GM23338 (cell line): Measurements from ENCODE around the gene BMX. TPM values are rescaled to one million over a fixed set of nuclear protein-coding genes. Genes with fewer than 3 reads are reported as not detected.

Experiments used
- ATAC-seq: fragments of 200-7000 bp; cut with Tn5 transposase; 3 replicates; pipeline ENCODE4 v1.9.1; 2020
- DNase-seq: peaks from one replicate; pipeline ENCODE4 v3.0.0-alpha.2; 2015; ENCODE audit warnings: low spot score
- H2AFZ ChIP-seq: fragments of 200-600 bp; sonication (generic); 2 replicates; pipeline ENCODE4 v1.8.0; 2016; ENCODE audit warnings: antibody characterized with exemption, mild to moderate bottlenecking, moderate library complexity
- H3F3A ChIP-seq: fragments of 200-600 bp; sonication (generic); replicated peaks from 2 replicates; pipeline ENCODE4 v1.8.0; 2017; ENCODE audit warnings: antibody characterized with exemption, mixed run types, low read depth
- H3K27ac ChIP-seq: fragments of 200-600 bp; sonication (generic); 2 replicates; pipeline ENCODE4 v1.6.1; 2016; ENCODE audit warnings: low read depth
- H3K27me3 ChIP-seq: fragments of 200-600 bp; sonication (generic); 2 replicates; pipeline ENCODE4 v1.8.0; 2016; ENCODE audit warnings: mild to moderate bottlenecking, mixed run types, moderate library complexity; ENCODE audit not compliant: insufficient read depth
- H3K36me3 ChIP-seq: fragments of 200-600 bp; sonication (generic); 2 replicates; pipeline ENCODE4 v1.8.0; 2016; ENCODE audit warnings: mild to moderate bottlenecking; ENCODE audit not compliant: insufficient read depth
- H3K4me1 ChIP-seq: fragments of 200-600 bp; sonication (generic); 2 replicates; pipeline ENCODE4 v1.8.0; 2016; ENCODE audit warnings: mild to moderate bottlenecking, moderate library complexity; ENCODE audit not compliant: insufficient read depth
- H3K4me2 ChIP-seq: fragments of 200-600 bp; sonication (generic); 2 replicates; pipeline ENCODE4 v1.7.1; 2017; ENCODE audit warnings: mixed run types
- H3K4me3 ChIP-seq: fragments of 200-600 bp; sonication (generic); 2 replicates; pipeline ENCODE4 v1.6.1; 2016; ENCODE audit warnings: mixed run types
- H3K79me2 ChIP-seq: fragments of 200-600 bp; sonication (generic); replicated peaks from 2 replicates; pipeline ENCODE4 v1.8.0; 2017; ENCODE audit warnings: mild to moderate bottlenecking; ENCODE audit not compliant: insufficient read depth
- H3K9me2 ChIP-seq: fragments of 200-600 bp; sonication (generic); 2 replicates; pipeline ENCODE4 v1.8.0; 2017; ENCODE audit not compliant: insufficient read depth
- H4K20me1 ChIP-seq: fragments of 200-600 bp; sonication (generic); replicated peaks from 2 replicates; pipeline ENCODE4 v1.8.0; 2017; ENCODE audit warnings: mild to moderate bottlenecking; ENCODE audit not compliant: insufficient read depth
- H3K27ac Mint-ChIP-seq: 2 replicates; pipeline ENCODE4 v1.8.0; 2020; ENCODE audit warnings: inconsistent platforms, mild to moderate bottlenecking, moderate library complexity, mixed read lengths
- H3K27me3 Mint-ChIP-seq: 3 replicates; pipeline ENCODE4 v1.8.0; 2022; ENCODE audit warnings: low read depth, mild to moderate bottlenecking, moderate library complexity, mixed read lengths, inconsistent platforms; ENCODE audit not compliant: insufficient read depth, poor library complexity
- H3K36me3 Mint-ChIP-seq: 3 replicates; pipeline ENCODE4 v1.8.0; 2021; ENCODE audit warnings: low read depth, mild to moderate bottlenecking, inconsistent platforms, moderate library complexity, mixed read lengths
- H3K4me1 Mint-ChIP-seq: 3 replicates; pipeline ENCODE4 v1.8.0; 2020; ENCODE audit warnings: mild to moderate bottlenecking, inconsistent platforms, mixed read lengths
- H3K4me3 Mint-ChIP-seq: 3 replicates; pipeline ENCODE4 v1.8.0; 2021; ENCODE audit warnings: moderate library complexity, mild to moderate bottlenecking, inconsistent platforms, mixed read lengths
- H3K9me3 Mint-ChIP-seq: 3 replicates; pipeline ENCODE4 v1.8.0; 2020; ENCODE audit warnings: moderate library complexity, mild to moderate bottlenecking, inconsistent platforms, mixed read lengths
- CREB1 ChIP-seq: fragments of 250-450 bp; sonication (Bioruptor Pico); IDR thresholded peaks from 2 replicates; pipeline ENCODE4 v1.5.0; 2020; ENCODE audit warnings: low read depth, mild to moderate bottlenecking, moderate library complexity
- CTCF ChIP-seq, 2 experiments: fragments of 200-600 bp in 1 of 2; sonication (generic) in 1 of 2; conservative IDR thresholded peaks; 2 replicates each; pipeline versions ENCODE4 v1.5.1 to v1.6.1; 2016 to 2017; ENCODE audit warnings: antibody characterized with exemption in 2 of 2, low read depth in 2 of 2, mild to moderate bottlenecking in 2 of 2, moderate library complexity in 1 of 2
- EZH2phosphoT487 ChIP-seq: fragments of 200-600 bp; sonication (generic); IDR thresholded peaks from one replicate; pipeline ENCODE4 v1.8.1; 2018; ENCODE audit warnings: antibody characterized with exemption; ENCODE audit not compliant: unreplicated experiment
- JUNB ChIP-seq: IDR thresholded peaks from one replicate; pipeline ENCODE4 v1.6.1; 2016; ENCODE audit warnings: antibody characterized with exemption; ENCODE audit not compliant: unreplicated experiment
- POLR2AphosphoS5 ChIP-seq: IDR thresholded peaks from 2 replicates; pipeline ENCODE4 v1.6.1; 2016; ENCODE audit warnings: antibody characterized with exemption, low read depth
- REST ChIP-seq: IDR thresholded peaks from one replicate; pipeline ENCODE4 v1.6.1; 2018; ENCODE audit warnings: antibody characterized with exemption; ENCODE audit not compliant: unreplicated experiment
- STAT1 ChIP-seq: IDR thresholded peaks from one replicate; pipeline ENCODE4 v1.6.1; 2016; ENCODE audit warnings: antibody characterized with exemption; ENCODE audit not compliant: unreplicated experiment
- ZNF114 ChIP-seq: fragments of 250-450 bp; sonication (Bioruptor Pico); IDR thresholded peaks from 2 replicates; pipeline ENCODE4 v1.5.0; 2020; ENCODE audit warnings: mild to moderate bottlenecking, moderate library complexity
- ZNF331 ChIP-seq: fragments of 250-450 bp; sonication (Bioruptor Pico); IDR thresholded peaks from 2 replicates; pipeline ENCODE4 v1.5.0; 2020; ENCODE audit warnings: low read depth, mild to moderate bottlenecking, moderate library complexity
- polyA plus RNA-seq: library from polyadenylated mRNA; unstranded; fragments of >200 nt; fragmentation: Nextera tagmentation; extraction: Ambion mirVana; gene quantifications from 2 replicates; pipeline ENCODE4 v1.2.1, GENCODE V29; 2016
- total RNA-seq: library from RNA; depleted of rRNA; stranded (reverse); fragments of >200 nt; shearing (Covaris generic); gene quantifications from 2 replicates; pipeline ENCODE4 v1.2.3, GENCODE V29; 2014

Gene BMX
- total and polyA plus RNA-seq, 2 experiments from 2014 or later = not detected

DNA sequence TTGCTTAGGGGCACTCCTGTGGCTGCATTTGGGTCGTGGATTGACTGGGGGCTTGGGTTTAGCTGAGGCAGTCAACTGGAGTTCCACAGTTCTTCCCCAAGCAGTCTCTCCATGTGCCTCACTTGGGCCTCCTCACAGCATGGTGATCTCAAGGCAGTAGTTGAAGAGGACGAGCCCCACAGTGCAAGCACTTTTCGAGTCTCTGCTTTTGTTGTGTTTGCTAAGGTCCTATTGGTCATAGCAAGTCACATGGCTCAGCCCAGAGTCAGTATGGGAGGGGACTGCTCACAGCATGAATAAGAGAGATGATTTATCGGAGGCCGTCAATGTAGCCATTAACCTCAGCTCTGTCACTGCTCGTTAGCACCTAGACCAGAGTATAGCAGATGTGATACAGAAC, 29.7 kb downstream of the BMX start:
- Mint-ChIP-seq H3K9me3 (no peaks in the 10 kb centered on the region), H3K27me3 (peaks cover 2% of the 10 kb centered on the region), H3K27ac (no peak overlapping the region), H3K4me1 (no peaks in the 10 kb centered on the region), H3K36me3 (no peaks in the 10 kb centered on the region), H3K4me3 (no peak overlapping the region)
- Histone ChIP-seq H3K4me2 (no peak overlapping the region), H3K36me3 (no peaks in the 10 kb centered on the region), H3F3A (no peaks in the 10 kb centered on the region), H3K79me2 (no peaks in the 10 kb centered on the region), H3K27ac (no peak overlapping the region), H3K9me2 (no peaks in the 10 kb centered on the region), H2AFZ (0 out of 2 replicates have a peak overlapping the region, but pooled peaks have one; percentile 14), H3K27me3 (no peaks in the 10 kb centered on the region), H3K4me1 (no peaks in the 10 kb centered on the region), H3K4me3 (no peak overlapping the region), H4K20me1 (no peaks in the 10 kb centered on the region)
- TF ChIP-seq JUNB = no peak
- ATAC-seq (no peak; the same call in 2 of the 3 replicates), DNase-seq (peak; percentile 12)

DNA sequence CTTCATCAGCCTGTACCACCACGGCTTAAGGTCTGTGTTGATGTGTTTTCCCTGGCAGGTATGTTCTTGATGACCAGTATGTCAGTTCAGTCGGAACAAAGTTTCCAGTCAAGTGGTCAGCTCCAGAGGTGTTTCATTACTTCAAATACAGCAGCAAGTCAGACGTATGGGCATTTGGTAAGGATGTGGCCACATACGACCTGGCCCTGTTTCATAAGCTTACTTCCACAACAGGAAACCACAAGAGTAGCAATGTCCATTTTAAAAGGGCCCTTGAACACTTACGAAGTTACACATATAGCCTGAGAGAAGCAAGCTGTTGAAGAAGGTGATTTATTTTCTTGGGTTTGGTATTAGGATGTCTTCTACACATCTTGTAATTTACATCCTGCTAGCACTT, 46.1 kb downstream of the BMX start:
- Mint-ChIP-seq H3K27ac (no peak overlapping the region), H3K36me3 (no peaks in the 10 kb centered on the region), H3K4me1 (no peaks in the 10 kb centered on the region), H3K27me3 (no peaks in the 10 kb centered on the region), H3K9me3 (no peaks in the 10 kb centered on the region), H3K4me3 (no peak overlapping the region)
- no peak for ATAC-seq
- Histone ChIP-seq H3F3A (no peaks in the 10 kb centered on the region), H2AFZ (no peak overlapping the region), H3K9me2 (no peaks in the 10 kb centered on the region), H4K20me1 (no peaks in the 10 kb centered on the region), H3K79me2 (no peaks in the 10 kb centered on the region), H3K4me2 (no peak overlapping the region), H3K36me3 (no peaks in the 10 kb centered on the region), H3K27me3 (no peaks in the 10 kb centered on the region), H3K27ac (no peak overlapping the region), H3K4me1 (no peaks in the 10 kb centered on the region), H3K4me3 (no peak overlapping the region)
- DNase-seq = no peak
- TF ChIP-seq CREB1 (CRISPR knock-in tag) = no peak
- TF ChIP-seq EZH2phosphoT487 = no peak
- no peak for TF ChIP-seq ZNF331 (CRISPR knock-in tag)
- TF ChIP-seq CTCF (conservative IDR thresholded peaks at IDR 0.05; ENCODE audit: low read depth in 2 of 2) = no peak

- no peak overlapping the region for H3K27ac Mint-ChIP-seq
- ATAC-seq = no peak
- H3K27ac ChIP-seq = no peak overlapping the region
- no peaks in the 10 kb centered on the region for H3K4me1 ChIP-seq
- H3K4me3 Mint-ChIP-seq = no peak overlapping the region
- no peak for DNase-seq
- H3K79me2 ChIP-seq = no peaks in the 10 kb centered on the region
- no peak overlapping the region for H3K4me3 ChIP-seq
- no peak overlapping the region for H2AFZ ChIP-seq
- H3K36me3 Mint-ChIP-seq = no peaks in the 10 kb centered on the region
- no peak overlapping the region for H3K4me2 ChIP-seq
- H4K20me1 ChIP-seq = no peaks in the 10 kb centered on the region
- H3K27me3 Mint-ChIP-seq = no peaks in the 10 kb centered on the region
- H3F3A ChIP-seq = no peaks in the 10 kb centered on the region
- no peaks in the 10 kb centered on the region for H3K4me1 Mint-ChIP-seq
- no peaks in the 10 kb centered on the region for H3K36me3 ChIP-seq
- H3K27me3 ChIP-seq = no peaks in the 10 kb centered on the region
- H3K9me2 ChIP-seq = no peaks in the 10 kb centered on the region
- no peaks in the 10 kb centered on the region for H3K9me3 Mint-ChIP-seq
- TF ChIP-seq EZH2phosphoT487 (no peak), STAT1 (no peak), CTCF (conservative IDR thresholded peaks at IDR 0.05; ENCODE audit: low read depth in 2 of 2) (no peak), ZNF331 (CRISPR knock-in tag) (no peak), POLR2AphosphoS5 (no peak), ZNF114 (no peak), REST (no peak)
Observed at GRCh38 chrX:15547356-15547755, 46.7 kb downstream of the BMX start.
